Erythroblast (primary cell): ENCODE data around the gene MPPED1.

ENCODE experiments used
- GATA1 ChIP-seq: IDR thresholded peaks from 2 replicates; pipeline ENCODE4 v1.6.1; 2011; ENCODE audit warnings: low read depth, mild to moderate bottlenecking, control low read depth, low read length, moderate library complexity
- POLR2A ChIP-seq: IDR thresholded peaks from 2 replicates; pipeline ENCODE4 v1.6.1; 2011; ENCODE audit warnings: mild to moderate bottlenecking, low read length

DNA sequence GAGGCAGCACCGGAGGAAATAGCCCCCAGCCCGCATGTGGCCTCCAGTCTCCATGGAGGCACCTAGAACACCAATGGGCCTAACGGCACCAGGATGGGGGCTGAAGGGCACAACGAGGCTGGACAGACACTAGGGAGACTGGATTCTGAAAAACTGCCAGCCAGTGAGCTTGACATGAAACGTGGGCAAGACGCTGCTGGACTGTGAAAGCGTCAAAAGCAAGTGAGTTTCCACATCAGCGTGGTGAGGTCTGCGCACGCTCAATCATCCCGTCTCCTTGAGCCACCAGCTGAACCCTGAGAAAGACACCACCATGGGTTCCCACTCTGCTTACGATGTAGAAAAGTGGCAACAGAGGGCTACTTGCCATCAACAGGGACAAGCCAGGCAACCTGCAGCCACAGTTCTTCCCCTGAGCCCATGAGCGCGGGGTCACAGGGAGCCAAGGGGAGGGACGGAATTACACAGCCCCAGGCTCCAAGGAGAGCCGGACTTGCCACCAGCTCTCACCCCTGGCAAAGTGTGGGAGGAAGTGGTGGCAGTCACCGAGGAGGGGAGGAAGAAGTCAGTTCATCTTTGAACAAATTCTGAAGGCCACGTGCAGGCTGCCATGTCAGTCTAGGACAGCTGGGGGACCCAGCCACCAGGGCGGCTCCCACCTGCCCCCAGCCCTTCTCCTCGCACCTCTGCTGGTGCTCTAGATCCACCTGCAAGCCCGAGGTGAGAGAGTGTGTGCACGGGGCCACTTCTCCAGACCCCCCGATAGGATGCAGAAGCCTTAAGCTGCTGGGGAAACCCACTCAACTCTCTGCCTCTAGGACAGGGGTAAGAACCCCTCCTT, 131.1 kb downstream of the MPPED1 start:
- no peak for TF ChIP-seq POLR2A
- TF ChIP-seq GATA1 = no peak
